Choroid plexus epithelial cell (primary cell): ENCODE data around the gene CDC42BPB.

ENCODE experiments used
- DNase-seq: peaks from one replicate; pipeline ENCODE4 v3.0.0-alpha.2; 2010; ENCODE audit warnings: low read depth
- H3K4me3 ChIP-seq: 2 replicates; pipeline ENCODE4 v1.5.1; 2011; ENCODE audit warnings: low read depth, mild to moderate bottlenecking, control low read depth, low read length, moderate library complexity
- CTCF ChIP-seq: conservative IDR thresholded peaks from 2 replicates; pipeline ENCODE4 v1.5.1; 2011; ENCODE audit warnings: low read depth, mild to moderate bottlenecking, control low read depth, inconsistent platforms, low read length, moderate library complexity

Gene CDC42BPB

GRCh38 chr14:102932484-102933248 lies 124.7 kb downstream of the CDC42BPB start:
- no peak for TF ChIP-seq CTCF
- H3K4me3 ChIP-seq: no peak overlapping the region
- no peak for DNase-seq

- no peak overlapping the region for H3K4me3 ChIP-seq
- DNase-seq: no peak
- no peak for TF ChIP-seq CTCF
Measured at GRCh38 chr14:102931580-102932285, 125.6 kb downstream of the CDC42BPB start.

- peak; percentile 48 for DNase-seq
- no peak overlapping the region for H3K4me3 ChIP-seq
- TF ChIP-seq CTCF: no peak
Measured at GRCh38 chr14:102930753-102931579, 126.4 kb downstream of the CDC42BPB start.

- DNase-seq: no peak
- no peak for TF ChIP-seq CTCF
- H3K4me3 ChIP-seq: no peak overlapping the region
Measured at GRCh38 chr14:102930138-102930752, 127.1 kb downstream of the CDC42BPB start.

GRCh38 chr14:102929241-102930137 lies 127.9 kb downstream of the CDC42BPB start:
- peak overlapping the region; percentile 48 for H3K4me3 ChIP-seq
- TF ChIP-seq CTCF: no peak
- DNase-seq: no peak
